Measurements from ENCODE around the gene NRXN3. TPM values are rescaled to one million over a fixed set of nuclear protein-coding genes. Genes with fewer than 3 reads are reported as not detected.

The NRXN3 gene
- total RNA-seq, 1 donor from 2014 or later: 18.0 TPM

DNA sequence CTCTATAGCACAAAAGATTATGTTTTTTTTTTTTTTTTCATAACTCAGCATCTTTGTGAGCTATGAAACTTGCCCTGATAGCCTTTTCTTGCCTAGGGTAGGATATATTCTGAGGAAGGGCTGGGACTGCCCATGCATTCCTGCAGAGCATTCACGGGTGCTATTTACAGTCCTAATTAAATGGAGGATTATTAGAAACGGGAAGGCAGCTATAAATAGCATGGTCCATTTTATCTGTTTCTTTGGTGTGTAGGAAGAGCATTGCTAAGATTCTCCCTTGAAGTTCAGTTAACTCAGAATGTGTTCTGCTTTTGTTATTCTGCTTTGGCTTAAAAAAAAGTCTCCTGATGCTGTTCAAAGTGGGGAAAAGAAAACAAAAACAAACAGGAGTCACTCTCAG is 1410.2 kb downstream of the NRXN3 start:
- no peaks in the 10 kb centered on the region for H3K9me3 Mint-ChIP-seq (ENCODE audit: unreplicated experiment)
- H3K36me3 Mint-ChIP-seq (ENCODE audit: low read depth, unreplicated experiment): no peaks in the 10 kb centered on the region
- H3K27ac ChIP-seq (ENCODE audit: low read depth, low read length): no peak overlapping the region
- no peaks in the 10 kb centered on the region for H3K27me3 ChIP-seq (ENCODE audit: insufficient read depth, low read length)
- H3K4me1 ChIP-seq (ENCODE audit: insufficient read depth, low read length): peaks cover 56% of the 10 kb centered on the region
- no peaks in the 10 kb centered on the region for H3K79me2 ChIP-seq (ENCODE audit: insufficient read depth, low read length)
- H3K4me3 Mint-ChIP-seq (ENCODE audit: unreplicated experiment): no peak overlapping the region
- H3K4me3 ChIP-seq (ENCODE audit: insufficient read depth, low read depth, low read length): no peak overlapping the region
- H3K9ac ChIP-seq (ENCODE audit: low read length): no peak overlapping the region
- H3K36me3 ChIP-seq (ENCODE audit: insufficient read depth, low read length): no peaks in the 10 kb centered on the region
- DNase-seq (ENCODE audit: low read depth) (no peak), FAIRE-seq (no peak)
- H3K27ac Mint-ChIP-seq (ENCODE audit: unreplicated experiment): peak overlapping the region; percentile 99
- no peak for TF ChIP-seq EZH2 (IDR thresholded peaks at IDR 0.05; ENCODE audit: insufficient read depth, low read length)
- TF ChIP-seq, protein P1, sequence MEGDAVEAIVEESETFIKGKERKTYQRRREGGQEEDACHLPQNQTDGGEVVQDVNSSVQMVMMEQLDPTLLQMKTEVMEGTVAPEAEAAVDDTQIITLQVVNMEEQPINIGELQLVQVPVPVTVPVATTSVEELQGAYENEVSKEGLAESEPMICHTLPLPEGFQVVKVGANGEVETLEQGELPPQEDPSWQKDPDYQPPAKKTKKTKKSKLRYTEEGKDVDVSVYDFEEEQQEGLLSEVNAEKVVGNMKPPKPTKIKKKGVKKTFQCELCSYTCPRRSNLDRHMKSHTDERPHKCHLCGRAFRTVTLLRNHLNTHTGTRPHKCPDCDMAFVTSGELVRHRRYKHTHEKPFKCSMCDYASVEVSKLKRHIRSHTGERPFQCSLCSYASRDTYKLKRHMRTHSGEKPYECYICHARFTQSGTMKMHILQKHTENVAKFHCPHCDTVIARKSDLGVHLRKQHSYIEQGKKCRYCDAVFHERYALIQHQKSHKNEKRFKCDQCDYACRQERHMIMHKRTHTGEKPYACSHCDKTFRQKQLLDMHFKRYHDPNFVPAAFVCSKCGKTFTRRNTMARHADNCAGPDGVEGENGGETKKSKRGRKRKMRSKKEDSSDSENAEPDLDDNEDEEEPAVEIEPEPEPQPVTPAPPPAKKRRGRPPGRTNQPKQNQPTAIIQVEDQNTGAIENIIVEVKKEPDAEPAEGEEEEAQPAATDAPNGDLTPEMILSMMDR (IDR thresholded peaks at IDR 0.05; ENCODE audit: insufficient read depth, low read depth, low read length): no peak
- peaks cover 52% of the 10 kb centered on the region for H3K4me1 Mint-ChIP-seq (ENCODE audit: low read depth, unreplicated experiment)
- no peaks in the 10 kb centered on the region for H3K27me3 Mint-ChIP-seq (ENCODE audit: low read depth, unreplicated experiment)
- no peaks in the 10 kb centered on the region for H4K20me1 ChIP-seq (ENCODE audit: insufficient read depth, low read length)
- no peak overlapping the region for H2AFZ ChIP-seq (ENCODE audit: low read depth, low read length)
- no peaks in the 10 kb centered on the region for H3K9me3 ChIP-seq (ENCODE audit: insufficient read depth, low read depth, low read length)
- H3K4me2 ChIP-seq (ENCODE audit: low read length): no peak overlapping the region

DNA sequence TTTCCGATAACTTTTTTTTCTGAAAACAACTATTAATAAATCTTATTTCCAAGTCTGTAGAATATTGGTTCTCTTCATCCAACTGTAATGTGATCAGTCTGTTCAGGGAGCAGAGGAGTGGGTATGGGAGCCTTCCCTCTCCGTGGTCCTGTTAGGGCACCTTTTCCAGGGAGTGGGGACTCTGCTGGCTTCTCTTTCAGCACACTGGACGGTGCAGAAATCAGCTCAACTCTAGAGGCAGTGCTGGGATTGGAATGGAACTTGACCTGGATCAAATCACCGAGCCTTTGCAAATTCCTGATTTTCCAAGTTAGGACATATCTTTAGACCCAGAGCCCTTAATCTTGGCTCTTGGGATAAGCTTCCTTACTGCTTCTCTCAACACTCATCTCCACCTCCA is 1410.7 kb downstream of the NRXN3 start:
- H3K9me3 ChIP-seq (ENCODE audit: insufficient read depth, low read depth, low read length): no peaks in the 10 kb centered on the region
- H3K4me2 ChIP-seq (ENCODE audit: low read length): no peak overlapping the region
- Mint-ChIP-seq H3K4me3 (ENCODE audit: unreplicated experiment) (no peak overlapping the region), H3K36me3 (ENCODE audit: low read depth, unreplicated experiment) (no peaks in the 10 kb centered on the region), H3K4me1 (ENCODE audit: low read depth, unreplicated experiment) (peaks cover 56% of the 10 kb centered on the region), H3K9me3 (ENCODE audit: unreplicated experiment) (no peaks in the 10 kb centered on the region), H3K27ac (ENCODE audit: unreplicated experiment) (peak overlapping the region; percentile 99), H3K27me3 (ENCODE audit: low read depth, unreplicated experiment) (no peaks in the 10 kb centered on the region)
- no peak overlapping the region for H3K4me3 ChIP-seq (ENCODE audit: insufficient read depth, low read depth, low read length)
- FAIRE-seq: no peak
- no peak for TF ChIP-seq EZH2 (IDR thresholded peaks at IDR 0.05; ENCODE audit: insufficient read depth, low read length)
- TF ChIP-seq, protein P1 (IDR thresholded peaks at IDR 0.05; ENCODE audit: insufficient read depth, low read depth, low read length): no peak
- DNase-seq (ENCODE audit: low read depth): no peak
- no peak overlapping the region for H3K27ac ChIP-seq (ENCODE audit: low read depth, low read length)
- H3K9ac ChIP-seq (ENCODE audit: low read length): no peak overlapping the region
- peaks cover 60% of the 10 kb centered on the region for H3K4me1 ChIP-seq (ENCODE audit: insufficient read depth, low read length)
- H3K36me3 ChIP-seq (ENCODE audit: insufficient read depth, low read length): no peaks in the 10 kb centered on the region
- H3K27me3 ChIP-seq (ENCODE audit: insufficient read depth, low read length): no peaks in the 10 kb centered on the region
- no peaks in the 10 kb centered on the region for H3K79me2 ChIP-seq (ENCODE audit: insufficient read depth, low read length)
- no peak overlapping the region for H2AFZ ChIP-seq (ENCODE audit: low read depth, low read length)
- H4K20me1 ChIP-seq (ENCODE audit: insufficient read depth, low read length): no peaks in the 10 kb centered on the region

DNA sequence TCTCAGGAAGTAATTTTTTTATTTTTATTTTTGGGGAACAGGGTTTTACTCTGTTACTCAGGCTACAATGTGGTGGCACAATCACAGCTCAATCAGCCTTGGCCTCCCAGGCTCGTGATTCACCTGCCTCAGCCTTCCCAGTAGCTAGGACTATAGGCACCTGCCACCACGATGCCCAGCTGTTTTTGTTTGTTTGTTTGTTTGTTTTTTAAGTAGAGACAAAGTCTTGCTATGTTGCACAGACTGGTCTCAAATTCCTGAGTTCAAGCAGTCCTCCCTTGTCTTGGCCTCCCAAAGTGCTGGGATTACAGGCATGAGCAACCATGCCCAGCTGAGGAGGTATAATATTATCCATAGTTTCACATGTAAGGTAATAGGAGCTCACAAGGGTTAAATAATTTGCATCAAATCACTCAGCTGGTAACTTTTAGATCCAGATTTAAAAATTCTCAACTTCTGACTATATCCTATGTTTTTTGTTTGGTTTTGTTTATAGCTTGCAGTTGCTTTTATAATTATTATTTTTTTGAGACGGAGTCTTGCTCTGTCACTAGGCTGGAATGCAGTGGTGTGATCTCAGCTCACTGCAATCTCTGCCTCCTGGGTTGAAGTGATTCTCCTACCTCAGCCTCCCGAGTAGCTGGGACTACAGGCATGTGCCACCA is 1411.9 kb downstream of the NRXN3 start:
- no peaks in the 10 kb centered on the region for H3K79me2 ChIP-seq (ENCODE audit: insufficient read depth, low read length)
- H3K27me3 ChIP-seq (ENCODE audit: insufficient read depth, low read length): no peaks in the 10 kb centered on the region
- Mint-ChIP-seq H3K27ac (ENCODE audit: unreplicated experiment) (peak overlapping the region; percentile 99), H3K27me3 (ENCODE audit: low read depth, unreplicated experiment) (no peaks in the 10 kb centered on the region), H3K36me3 (ENCODE audit: low read depth, unreplicated experiment) (no peaks in the 10 kb centered on the region), H3K4me3 (ENCODE audit: unreplicated experiment) (peak overlapping the region; percentile 8), H3K9me3 (ENCODE audit: unreplicated experiment) (no peaks in the 10 kb centered on the region), H3K4me1 (ENCODE audit: low read depth, unreplicated experiment) (peaks cover 62% of the 10 kb centered on the region)
- H3K27ac ChIP-seq (ENCODE audit: low read depth, low read length): peak overlapping the region; percentile 92
- FAIRE-seq: no peak
- peaks cover 59% of the 10 kb centered on the region for H3K4me1 ChIP-seq (ENCODE audit: insufficient read depth, low read length)
- TF ChIP-seq, protein P1 (IDR thresholded peaks at IDR 0.05; ENCODE audit: insufficient read depth, low read depth, low read length): no peak
- no peaks in the 10 kb centered on the region for H3K9me3 ChIP-seq (ENCODE audit: insufficient read depth, low read depth, low read length)
- peak overlapping the region; percentile 29 for H3K9ac ChIP-seq (ENCODE audit: low read length)
- no peaks in the 10 kb centered on the region for H4K20me1 ChIP-seq (ENCODE audit: insufficient read depth, low read length)
- H3K36me3 ChIP-seq (ENCODE audit: insufficient read depth, low read length): no peaks in the 10 kb centered on the region
- H3K4me2 ChIP-seq (ENCODE audit: low read length): peak overlapping the region; percentile 26
- H3K4me3 ChIP-seq (ENCODE audit: insufficient read depth, low read depth, low read length): no peak overlapping the region
- peak; percentile 54 for DNase-seq (ENCODE audit: low read depth)
- H2AFZ ChIP-seq (ENCODE audit: low read depth, low read length): no peak overlapping the region

Data from astrocyte (in vitro differentiated cells and primary cell).